ENCODE data around the gene SPIRE1.

SPIRE1 gene

DNA sequence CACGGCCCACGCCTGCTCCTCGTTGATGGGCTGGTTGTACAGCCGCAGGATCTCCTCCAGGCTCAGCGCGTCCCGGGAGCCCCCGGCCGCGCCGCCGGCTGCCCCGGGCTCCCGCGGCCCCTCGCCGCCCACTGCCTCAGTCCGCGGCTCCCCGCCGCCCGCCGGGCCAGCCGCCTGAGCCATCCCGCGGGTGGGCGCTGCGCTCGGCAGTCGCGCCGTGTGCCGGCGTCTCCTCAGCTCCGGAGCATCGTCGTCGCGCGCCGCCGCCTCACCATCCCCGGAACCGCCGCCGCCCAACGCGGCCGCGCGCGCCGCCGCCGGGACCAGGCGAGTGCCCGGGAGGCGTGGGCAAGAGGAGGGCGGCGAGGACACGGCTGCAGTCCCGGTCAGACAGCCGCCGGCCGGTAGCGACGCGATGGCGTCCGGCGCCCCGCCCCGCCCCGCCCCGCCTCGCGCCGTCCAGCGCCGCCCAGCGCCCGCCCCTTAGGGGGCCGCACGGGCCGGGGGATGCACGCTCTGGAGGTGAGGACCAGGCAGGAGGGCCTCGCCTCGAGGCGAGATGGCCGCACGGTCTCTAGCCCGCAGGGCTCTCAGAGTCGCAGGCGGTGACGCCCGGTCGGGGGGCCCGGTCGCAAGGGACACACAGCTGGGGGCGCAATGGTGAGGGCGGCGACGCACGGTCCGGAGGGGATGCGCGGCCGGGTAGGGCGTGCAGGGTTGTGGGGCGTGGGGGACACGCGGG, at the start of gene SPIRE1:
TSS of gene SPIRE1 (minus strand) at position 424 of the 742 bp plus-strand sequence. CDS start at position 183, 241 bp downstream.
- peak; percentile 75 for DNase-seq

DNA sequence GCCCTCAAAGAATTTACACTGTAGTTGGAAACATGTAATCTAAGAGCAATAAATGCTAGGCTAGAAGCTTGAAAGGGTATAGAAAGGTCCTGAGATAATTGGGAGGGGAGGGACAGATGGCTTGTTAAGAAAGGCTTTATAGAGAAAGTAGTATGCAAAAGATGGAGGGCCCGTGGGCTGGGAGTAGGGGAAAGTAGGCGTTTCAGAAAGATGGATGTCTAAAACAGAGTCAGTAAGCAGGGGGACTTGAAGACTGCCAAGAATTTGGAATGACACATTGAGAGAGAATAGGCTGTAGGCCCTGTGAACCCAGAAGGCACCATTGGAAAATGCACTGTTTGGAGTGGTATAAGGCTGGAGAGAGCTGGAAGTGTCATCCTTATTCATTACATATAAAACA, 45.8 kb upstream of the SPIRE1 start:
- DNase-seq: no peak

DNA sequence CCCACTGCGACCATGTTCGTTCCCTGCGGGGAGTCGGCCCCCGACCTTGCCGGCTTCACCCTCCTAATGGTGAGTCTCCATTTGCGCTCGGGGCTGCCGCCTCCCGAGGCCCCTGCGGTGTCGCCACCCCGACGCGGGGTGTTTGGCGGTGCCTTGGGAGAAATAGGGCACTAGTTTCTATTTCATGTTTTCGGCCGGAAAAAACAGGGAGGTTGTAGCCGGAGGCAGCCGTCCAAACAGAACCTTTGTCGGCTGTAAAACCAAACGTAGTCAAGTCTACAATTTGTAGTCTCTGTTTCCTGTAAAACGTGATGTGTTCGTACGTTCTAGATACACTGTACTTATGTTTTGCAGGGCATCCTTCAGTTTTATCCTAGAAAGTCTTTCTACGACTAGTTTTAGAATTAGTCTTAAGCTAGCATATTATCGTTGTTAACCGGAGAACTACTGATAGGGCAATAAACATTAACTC, 45.2 kb upstream of the SPIRE1 start:
- DNase-seq: no peak

DNA sequence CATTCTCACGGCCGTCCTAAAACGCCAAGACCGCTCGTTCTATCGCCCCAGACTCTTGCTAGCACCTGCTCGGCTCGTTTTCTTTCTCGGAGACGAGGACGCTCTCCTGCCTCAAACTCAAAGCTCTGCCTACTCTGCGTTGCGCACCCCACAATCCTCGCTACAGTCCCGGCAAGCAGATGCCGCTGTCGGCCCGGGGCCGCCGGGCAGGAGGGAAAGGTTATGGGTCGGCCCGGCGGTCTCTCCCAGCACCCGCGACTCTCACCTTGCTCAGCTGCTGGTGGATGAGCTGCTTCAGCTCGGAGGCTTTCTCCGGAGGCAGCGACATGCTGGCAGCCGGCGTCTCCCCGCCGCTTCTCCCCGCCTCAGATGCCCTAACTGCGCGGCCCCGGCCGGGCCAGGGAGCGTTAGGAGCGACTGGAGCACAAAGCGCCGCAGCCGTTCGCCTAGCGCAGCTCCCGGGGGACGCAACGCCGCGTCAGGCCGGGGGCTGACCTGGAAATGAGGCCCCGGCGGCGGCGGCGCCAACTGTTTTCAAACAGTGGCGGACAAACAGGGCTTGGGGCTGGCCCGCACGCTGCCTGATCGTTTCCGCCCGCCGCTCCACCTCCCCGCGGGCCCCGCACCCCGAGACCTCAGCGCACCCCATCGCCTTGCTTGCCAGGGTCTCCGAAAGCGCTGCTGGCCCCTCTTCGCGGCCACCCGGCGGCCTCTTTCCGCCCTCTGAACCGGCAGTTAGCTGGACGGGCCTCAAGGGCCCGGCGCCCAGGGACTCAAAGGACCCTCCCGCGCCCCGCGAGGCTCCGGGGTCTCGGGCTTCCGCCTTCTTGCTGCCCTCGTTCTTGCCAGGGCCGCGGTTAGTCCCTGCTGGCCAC, 44.6 kb upstream of the SPIRE1 start, which contains the start of the genes CEP76 and PSMG2:
TSS of gene CEP76 (minus strand) at position 503 of the 875 bp plus-strand sequence. CDS start at position 328, 175 bp downstream.
TSS of gene PSMG2 (plus strand) at position 822 of the 875 bp plus-strand sequence. CDS start 66 bp downstream, outside the sequence.
- peak; percentile 94 for DNase-seq

DNA sequence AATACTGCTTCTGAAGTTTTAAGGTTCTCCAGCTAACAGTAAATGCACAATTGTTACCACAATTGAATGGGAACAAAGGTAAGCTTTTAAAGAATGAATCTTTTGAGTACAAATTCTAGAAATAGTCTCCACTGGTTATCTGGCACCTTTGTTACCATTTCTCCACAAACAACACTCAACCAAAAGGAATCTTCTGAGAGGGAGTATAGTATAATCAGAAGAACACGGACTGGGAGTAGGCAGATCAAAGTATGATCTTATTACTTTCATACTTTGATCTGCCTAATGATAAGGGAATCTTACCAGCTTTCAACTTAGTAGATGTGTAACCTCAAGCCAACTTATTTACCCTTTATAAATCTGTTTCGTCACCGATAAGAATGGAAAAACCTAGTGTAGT, 43.3 kb upstream of the SPIRE1 start:
- no peak for DNase-seq

DNA sequence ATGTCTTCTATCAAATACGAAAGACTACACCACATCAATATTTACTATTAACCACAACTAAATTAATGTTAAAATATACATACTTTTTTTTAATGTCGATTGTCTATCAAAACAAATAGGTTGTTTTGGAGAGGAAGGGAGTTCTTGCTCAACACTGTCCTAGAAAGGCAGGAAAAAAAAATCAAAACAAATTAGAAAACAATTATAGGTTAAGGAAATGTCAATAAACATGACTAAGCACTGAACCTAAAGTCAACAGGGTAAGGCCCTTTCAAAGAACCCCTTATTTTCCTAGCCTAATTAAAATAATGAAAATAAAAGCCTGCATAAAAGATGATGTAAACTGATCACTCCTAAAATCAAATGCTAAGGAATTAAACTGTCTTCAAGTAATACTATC, 41.8 kb upstream of the SPIRE1 start:
- no peak for DNase-seq

DNA sequence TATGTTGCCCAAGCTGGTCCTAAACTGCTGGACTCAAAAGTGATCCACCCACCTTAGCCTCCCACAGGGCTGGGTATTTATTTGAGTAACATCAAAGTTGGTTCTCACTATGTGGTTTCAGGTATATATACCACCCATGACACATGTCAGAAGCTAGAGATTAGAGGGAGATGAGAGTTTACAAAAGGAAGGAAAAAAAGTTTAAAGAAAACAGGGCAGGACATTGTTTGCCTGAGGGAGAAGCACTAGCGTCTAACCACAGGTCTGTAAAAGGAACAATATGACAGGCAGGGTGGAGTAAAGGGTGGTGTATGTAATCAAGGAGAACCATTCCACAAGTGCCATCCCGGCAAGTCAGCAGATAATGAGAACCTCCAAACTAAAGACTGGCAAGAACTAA, 36.1 kb upstream of the SPIRE1 start:
- DNase-seq: no peak

DNA sequence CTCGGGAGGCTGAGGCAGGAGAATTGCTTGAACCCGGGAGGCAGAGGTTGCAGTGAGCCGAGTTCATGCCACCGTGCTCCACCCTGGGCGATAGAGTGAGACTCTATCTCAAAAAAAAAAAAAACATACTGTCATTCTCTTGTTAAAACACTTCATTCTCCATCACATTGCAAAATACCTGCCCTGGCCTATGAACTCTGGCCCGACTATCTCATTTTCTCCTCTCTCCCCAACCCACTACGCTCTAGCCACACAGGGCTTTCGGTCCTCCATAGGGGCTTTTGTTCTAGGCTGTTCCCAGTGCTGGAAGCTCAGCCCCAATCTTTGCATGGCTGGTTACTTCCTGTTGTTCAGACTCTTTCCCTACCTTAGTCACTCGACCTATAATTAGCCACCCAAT, 34.3 kb upstream of the SPIRE1 start:
- DNase-seq: no peak

DNA sequence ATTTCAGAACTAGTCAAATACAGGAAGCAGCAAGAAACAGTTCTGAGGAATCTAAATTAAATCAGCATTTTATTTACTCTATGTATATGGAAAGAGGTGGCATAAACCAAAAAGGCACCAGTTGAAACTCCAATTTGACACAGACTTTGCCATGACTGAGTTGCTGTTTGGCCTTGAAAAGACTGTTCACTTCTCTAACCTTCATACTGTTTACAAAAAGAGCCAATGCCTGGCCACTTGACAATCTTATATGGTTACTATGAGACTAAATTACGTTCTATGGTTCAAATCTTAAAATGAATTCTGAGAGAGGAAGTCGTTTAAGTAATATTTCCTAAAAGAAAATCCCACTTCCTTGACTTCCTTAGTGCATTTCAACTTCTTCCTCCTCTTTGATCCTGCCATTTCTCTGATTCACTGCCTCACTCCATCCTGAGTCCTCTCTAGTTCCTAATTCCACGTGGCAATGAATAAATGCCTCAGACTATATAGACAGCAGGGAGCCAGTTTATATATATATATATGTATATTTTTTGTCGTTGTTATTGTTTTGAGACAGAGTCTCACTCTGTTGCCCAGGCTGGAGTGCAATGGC, 31.4 kb upstream of the SPIRE1 start:
- DNase-seq: no peak

DNA sequence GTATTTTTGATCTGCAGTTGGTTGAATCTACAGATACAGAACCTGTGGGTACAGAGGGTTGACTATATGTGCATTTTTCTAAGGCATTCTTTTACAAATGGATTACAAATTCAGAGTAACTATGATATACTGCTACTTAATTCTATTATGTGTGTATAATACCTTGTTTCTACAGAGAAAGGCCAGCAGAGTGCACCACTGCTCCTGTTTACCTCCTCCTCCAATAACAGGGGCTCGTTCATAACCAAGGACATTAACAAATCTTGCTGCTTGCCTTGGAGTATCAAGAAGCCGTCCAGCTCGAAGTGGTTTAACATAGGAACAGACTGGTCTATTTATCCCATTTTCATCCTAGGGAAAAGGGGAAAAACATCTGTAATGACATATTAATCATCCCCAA, 28.2 kb upstream of the SPIRE1 start:
- DNase-seq: no peak

DNA sequence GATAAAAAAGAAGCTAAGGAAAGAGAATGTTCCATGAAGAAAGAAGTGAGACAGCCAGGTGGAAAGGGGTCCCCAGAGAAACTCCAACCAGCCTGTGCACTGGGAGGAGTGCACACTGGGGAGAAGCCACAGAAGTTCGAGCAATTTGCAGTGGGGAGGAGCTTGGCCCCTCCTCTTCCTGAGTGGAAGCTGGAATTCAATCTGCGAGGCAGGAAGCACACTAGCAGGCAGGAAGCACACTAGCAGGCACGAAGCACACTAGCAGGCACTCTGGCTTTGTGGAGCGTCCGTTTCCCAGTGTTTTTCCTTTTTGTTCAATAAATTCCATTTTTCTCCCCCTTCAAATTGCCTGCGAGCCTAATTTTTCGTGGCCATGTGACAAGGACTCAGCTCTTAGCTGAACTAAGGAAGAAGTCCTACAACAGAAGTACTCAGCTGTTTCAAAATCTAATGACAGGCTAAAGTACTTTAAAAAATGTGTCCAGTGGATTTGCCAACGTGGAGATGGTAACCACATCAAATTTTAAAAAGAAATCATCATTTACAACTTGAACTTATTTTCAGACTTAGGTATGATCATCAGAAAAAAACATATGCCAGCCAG, 21.4 kb upstream of the SPIRE1 start:
- no peak for DNase-seq

DNA sequence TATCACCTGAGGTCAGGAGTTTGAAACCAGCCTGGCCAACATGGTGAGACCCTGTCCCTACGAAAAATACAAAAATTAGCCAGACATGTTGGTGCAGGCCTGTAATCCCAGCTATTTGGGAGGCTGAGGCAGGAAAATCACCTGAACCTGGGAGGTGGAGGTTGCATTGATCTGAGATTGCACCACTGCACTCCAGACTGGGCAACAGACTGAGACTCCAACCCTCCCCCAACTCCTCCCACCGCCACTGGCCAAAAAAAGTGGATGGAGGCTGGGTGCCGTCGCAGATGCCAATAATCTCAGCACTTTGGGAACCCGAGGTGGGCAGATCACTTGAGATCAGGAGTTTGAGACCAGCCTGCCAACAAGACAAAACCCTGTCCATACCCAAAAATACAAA, 10.1 kb upstream of the SPIRE1 start:
- DNase-seq: no peak

DNA sequence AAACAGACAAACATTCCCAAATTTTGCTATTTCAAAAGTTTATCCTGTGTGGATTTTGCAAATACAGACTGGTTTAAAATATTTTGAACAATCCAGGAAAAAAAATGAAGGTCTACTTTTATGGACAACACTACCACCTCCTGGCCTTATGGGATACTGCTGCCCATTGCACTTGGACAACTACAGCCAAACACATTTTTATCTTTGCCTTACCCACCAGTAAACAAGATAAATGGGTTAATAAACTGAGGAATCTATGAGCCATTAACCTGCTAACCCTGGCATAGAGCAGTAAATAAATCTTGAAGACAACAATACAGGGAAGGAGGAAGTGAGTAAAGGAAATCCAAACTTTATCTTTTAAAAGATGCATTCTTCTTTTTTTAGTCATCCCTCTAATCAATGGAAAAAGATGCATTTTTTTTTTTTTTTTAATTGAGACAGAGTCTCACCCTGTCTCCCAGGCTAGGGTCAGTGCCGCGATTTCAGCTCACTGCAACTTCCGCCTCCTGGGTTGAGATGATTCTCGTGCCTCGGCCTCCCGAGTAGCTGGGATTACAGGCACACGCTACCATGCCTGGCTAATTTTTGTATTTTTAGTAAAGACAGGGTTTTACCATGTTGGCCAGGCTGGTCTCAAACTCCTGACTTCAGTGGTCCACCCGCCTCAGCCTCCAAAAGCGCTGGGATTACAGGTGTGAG, 2.1 kb upstream of the SPIRE1 start:
- DNase-seq: peak; percentile 65

DNA sequence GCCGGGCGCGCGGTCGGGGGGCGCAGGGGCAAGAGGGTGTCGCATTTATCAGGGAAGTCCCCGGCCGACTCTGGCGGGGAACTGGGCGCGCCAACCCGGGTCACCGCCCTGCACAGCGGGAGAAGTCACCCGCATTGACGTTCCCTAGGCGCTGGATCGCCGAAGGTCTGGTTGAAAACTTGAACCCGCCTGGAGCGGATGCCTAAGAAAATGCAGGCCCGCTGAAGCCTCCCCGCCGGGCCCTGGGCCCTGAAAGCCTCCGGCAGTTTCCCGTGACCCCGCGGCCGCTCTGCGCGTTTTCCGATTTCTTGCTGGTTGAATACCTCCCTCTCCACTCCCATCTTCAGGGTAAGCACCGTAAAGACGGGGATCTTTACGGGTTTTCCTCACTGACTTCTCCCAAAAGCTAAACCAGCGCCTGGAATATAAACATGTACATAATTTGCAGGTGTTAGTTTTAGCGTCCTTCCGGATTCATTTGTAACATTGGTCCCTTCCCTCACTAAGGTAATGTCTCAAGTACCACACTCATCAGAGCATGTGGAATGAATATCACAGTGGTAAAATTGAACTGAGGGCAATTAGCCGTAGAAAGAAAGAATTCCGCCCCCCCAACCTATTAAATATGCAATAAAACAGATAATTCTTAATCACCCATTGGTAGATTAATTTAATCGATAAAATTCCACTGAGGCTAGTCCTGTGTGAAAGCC, 675 bp upstream of the SPIRE1 start:
- DNase-seq: peak; percentile 72

DNA sequence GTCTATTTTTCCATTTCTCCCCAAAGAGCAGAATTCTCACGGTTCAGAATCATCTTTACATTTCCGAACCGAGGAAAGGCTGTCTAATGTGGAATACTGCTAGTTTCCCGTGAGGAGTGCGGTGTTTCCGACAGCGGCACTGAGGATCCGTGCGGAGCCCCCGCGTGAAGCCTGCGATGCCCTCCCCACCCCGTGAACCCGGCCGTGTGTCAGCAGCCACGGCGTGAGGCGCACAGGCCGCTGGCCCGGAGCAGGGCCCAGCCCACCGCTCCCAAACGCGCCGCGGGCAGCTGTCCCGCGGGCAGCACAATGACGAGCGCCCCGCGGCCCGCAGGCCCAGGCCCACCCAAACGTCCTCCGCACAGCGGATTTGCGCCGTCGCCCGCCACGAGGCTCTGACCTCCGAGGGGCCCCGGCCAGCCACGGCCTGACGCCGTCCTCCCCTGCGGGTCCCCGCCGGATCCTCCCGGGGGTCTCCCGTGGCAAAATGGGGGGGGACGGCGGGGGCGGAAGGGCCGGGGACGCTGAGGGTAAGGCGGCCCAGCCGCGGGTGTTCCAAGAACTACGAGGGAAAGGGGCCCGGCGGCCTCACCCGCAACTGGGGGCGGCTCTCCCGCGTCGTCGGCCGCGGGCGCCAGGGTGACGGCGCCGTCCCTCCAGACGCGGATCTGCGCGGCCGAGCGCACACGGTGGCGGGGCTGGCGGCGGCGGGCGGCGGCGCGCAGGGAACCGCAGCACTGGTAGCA, 796 bp downstream of the SPIRE1 start:
- peak; percentile 70 for DNase-seq

DNA sequence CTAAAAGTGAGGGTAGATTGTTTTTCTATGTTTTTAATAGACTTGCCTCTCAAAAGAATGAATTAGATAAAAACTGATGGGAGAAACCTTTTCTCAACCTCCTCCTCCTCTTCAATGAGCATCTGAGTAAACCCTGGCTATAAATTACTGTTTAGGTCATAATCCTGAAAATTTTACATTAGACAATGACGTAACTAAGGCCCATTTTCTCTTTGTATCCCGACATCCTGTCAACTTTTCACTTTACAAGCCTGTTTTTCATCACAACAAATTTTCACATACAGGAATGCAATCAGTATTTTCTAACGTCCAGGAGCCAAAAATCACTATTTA, 1.3 kb downstream of the SPIRE1 start:
- no peak for DNase-seq

DNA sequence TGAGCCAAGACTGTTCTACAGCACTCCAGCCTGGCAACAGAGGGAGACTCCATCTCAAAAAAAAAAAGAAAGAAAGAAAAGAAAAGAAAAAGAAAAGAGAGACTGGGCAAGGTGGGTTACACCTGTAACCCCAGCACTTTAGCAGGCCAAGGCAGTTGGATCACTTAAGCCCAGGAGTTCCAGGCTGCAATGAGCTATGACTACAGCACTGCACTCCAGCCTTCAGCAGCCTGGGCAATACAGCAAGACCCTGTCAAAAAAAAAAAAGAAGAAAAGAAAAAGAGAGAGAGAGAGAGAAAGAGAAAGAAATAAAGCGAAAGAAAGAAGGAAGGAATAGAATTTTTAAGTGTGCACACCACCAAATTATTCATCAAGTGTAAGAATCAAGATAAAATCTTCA, 2.9 kb downstream of the SPIRE1 start:
- DNase-seq: no peak

DNA sequence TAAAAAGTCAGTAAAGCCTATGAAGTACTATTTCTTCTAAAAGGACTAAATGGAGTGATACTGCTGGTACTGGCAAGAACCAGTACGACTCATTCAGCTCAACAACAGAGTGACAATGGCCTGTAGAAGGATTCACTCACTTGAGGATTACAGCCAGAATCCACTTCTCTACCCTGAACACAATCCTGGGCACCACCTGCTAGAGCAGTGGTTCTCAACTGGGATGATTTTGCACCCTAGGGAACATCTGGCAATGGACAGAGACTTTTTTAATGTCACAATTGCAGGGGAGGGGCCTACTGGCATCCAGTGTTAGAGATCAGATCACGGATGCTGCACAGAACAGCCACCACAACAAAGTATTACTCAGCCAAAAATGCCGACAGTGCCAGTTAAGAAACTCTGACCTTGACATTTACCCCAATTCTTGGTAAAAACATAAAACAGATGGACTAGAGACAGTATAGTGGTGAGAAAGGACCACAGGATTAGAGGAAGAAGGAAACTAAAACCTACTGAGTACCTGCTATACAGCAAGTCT, 5.0 kb downstream of the SPIRE1 start:
- DNase-seq: no peak

DNA sequence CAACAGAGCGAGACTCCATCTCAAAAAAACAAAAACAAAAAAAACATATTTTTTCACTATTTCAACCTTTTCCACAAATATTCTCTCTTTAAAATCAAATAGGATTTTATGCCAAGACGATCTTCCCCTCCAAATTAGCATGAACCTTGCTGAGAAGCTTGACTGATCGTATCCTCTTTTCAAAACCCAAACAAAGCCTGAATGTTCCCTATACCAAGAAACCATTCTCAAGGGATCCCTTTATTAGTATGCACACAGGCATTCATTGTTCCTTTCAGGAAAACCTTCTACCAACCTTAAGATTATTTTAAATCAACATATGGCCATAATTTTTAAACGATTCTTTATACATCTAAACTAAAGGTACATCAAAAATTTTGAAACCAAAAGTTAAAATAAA, 6.3 kb downstream of the SPIRE1 start:
- no peak for DNase-seq

DNA sequence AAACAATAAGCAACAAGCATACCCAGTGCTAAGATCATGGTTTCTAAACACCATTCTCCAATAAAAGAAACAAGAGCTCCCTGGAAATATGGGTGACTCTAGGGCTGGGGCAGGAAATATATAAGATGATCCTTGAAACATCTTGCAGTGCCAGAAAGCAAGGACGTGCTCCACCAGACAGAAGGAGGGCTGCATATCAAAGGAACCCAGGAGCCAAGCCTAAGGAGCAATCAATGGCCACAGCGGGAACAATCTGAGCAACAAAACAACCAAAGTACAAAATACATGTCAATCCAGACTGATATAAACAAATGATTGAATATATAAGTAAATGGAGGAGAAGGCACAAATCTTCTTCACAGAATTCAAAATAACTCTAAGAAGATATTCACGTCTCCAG, 10.1 kb downstream of the SPIRE1 start:
- DNase-seq: no peak

DNA sequence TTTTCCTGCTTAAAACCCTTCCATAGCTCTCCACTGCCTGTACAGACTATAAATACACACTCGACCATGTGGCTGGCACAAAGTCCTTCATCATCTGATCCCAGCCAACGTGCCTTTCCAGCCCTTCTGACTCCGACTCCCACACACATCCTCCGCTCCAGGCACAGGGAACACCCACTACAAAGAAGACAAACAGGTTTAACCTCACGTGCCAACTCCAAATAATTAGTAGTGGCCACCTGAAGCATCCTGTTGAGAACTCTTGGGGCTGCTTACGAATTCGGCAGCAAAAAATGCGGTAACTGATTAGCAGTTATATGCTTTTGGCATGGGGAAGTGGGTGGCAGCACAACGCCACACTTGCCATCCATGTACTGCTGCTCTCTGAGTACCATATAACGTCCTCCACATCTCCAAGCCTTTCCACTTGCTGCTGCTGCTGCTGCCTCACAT, 12.1 kb downstream of the SPIRE1 start:
- no peak for DNase-seq
